ENCODE measurements around the gene SEMA3F. TPM values are rescaled to one million over a fixed set of nuclear protein-coding genes. Genes with fewer than 3 reads are reported as not detected.

SEMA3F gene
- total RNA-seq, 4 donors from 2014 or later, result 5.2 to 40.1 (median 7.5) TPM

DNA sequence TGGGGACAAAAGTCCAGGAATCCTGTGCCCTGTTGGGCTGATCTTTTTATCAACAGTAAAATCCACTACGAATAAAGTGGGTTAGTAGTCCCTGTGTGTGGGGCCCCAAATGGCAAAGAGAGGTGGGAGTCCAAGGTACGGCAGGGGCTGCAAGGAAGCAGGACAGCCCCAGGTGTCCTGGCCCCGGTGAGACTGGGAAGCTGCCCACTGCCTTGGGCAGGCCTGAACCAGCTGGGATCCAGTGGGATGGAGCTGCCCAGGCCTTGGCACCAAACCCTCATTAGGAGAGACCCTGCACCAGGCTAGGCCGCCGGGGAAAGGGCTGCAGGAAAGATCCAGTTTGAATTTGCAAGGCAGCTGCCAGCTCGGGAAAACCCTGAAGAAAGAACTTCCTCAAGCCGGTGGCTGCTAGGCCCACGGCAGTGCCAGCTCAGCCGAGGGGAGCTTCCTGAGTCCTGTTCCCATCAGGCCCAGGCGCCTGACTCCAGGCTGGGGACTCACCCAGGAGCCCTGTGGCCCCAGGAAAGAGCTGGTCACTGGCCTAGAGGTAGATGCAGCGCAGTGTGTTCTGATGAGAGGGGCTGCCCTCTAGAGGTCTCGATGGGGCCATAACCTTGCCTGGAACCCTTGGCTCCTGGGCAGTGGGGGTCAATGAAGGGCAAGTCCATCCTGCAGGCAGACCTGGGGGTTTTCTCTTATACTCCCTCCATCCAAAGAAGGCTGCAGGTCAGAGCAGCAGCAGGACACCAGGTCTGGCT is 66.5 kb downstream of the SEMA3F start:
- intact Hi-C loops (cut with DNase I; ENCODE audit: low total_unique reads) (no loop called here), in situ Hi-C loops (cut with MboI; ENCODE audit: low sequenced_read_pairs in 4 of 4) (loop anchor here in 1 of 4 donors (10.0 kb wide), 1 partner anchor 53 kb away; the partner anchor contains the start of gene LSMEM2)
- DNase-seq, result no peak
- Histone ChIP-seq H3K9me3 (no peaks in the 10 kb centered on the region), H3K27ac (peak overlapping the region; percentile 6 to 84 (median 36)), H3K4me1 (peaks cover 38 to 46% of the 10 kb centered on the region in 2 donors), H3K27me3 (no peaks in the 10 kb centered on the region), H3K36me3 (no peaks in the 10 kb centered on the region), H3K4me3 (no peak overlapping the region)
- TF ChIP-seq POLR2A (IDR thresholded peaks at IDR 0.05), result no peak
- TF ChIP-seq, protein P1, sequence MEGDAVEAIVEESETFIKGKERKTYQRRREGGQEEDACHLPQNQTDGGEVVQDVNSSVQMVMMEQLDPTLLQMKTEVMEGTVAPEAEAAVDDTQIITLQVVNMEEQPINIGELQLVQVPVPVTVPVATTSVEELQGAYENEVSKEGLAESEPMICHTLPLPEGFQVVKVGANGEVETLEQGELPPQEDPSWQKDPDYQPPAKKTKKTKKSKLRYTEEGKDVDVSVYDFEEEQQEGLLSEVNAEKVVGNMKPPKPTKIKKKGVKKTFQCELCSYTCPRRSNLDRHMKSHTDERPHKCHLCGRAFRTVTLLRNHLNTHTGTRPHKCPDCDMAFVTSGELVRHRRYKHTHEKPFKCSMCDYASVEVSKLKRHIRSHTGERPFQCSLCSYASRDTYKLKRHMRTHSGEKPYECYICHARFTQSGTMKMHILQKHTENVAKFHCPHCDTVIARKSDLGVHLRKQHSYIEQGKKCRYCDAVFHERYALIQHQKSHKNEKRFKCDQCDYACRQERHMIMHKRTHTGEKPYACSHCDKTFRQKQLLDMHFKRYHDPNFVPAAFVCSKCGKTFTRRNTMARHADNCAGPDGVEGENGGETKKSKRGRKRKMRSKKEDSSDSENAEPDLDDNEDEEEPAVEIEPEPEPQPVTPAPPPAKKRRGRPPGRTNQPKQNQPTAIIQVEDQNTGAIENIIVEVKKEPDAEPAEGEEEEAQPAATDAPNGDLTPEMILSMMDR (IDR thresholded peaks at IDR 0.05 in 4 of 5, conservative IDR thresholded peaks at IDR 0.05 in 1 of 5), result no peak
- ATAC-seq, result no peak

DNA sequence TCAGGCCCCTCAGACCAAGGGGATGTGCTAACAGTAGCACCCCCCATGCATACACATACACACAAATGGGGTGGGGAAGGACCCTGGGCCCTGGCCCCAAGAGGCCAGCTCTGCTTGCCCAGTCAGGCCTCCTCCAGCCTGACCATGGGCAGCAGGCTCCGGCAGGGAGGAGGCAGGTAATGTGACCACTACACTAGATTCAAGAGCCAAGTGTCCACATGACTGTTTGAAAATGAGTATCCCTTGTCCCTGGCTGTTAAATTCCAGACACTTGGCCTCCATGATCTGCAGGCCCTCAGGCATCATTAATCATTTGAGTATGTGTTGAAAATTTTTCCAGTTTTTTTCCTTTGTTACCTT is 67.0 kb downstream of the SEMA3F start:
- TF ChIP-seq, protein P1 (IDR thresholded peaks at IDR 0.05 in 4 of 5, conservative IDR thresholded peaks at IDR 0.05 in 1 of 5), result no peak
- no peak for TF ChIP-seq POLR2A (IDR thresholded peaks at IDR 0.05)
- DNase-seq (no peak), ATAC-seq (peak; percentile 40 to 63)
- Histone ChIP-seq H3K27me3 (no peaks in the 10 kb centered on the region), H3K4me1 (peaks cover 44 to 51% of the 10 kb centered on the region in 2 donors), H3K36me3 (no peaks in the 10 kb centered on the region), H3K4me3 (no peak overlapping the region), H3K27ac (peak overlapping the region; percentile 6 to 84 (median 36)), H3K9me3 (no peaks in the 10 kb centered on the region)
- in situ Hi-C loops (cut with MboI; ENCODE audit: low sequenced_read_pairs in 4 of 4), result loop anchor here in 1 of 4 donors (10.0 kb wide), 1 partner anchor 53 kb away; the partner anchor contains the start of gene LSMEM2
- intact Hi-C loops (cut with DNase I; ENCODE audit: low total_unique reads), result no loop called here

DNA sequence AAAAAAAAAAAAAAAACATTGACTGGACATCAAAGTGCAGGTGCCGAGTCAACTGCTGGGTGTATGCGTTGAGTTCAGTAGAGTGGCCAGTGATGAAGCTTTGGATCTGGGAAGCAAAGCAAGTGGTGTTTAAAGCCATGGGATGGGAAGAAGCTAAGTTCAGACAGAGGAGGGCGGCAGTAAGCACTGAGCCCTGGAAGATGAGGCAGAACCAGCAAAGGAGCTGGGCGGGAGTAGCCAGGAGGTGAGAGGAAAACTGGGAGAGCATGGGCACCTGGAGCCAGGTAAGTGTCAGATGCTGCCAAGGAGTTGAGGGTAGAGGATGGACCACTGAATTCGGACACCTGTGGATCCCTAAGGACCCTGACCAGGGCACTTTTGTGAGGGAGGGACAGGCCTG is 69.5 kb downstream of the SEMA3F start:
- no peak for TF ChIP-seq POLR2A (IDR thresholded peaks at IDR 0.05)
- TF ChIP-seq, protein P1 (IDR thresholded peaks at IDR 0.05 in 4 of 5, conservative IDR thresholded peaks at IDR 0.05 in 1 of 5), result no peak
- H3K4me3 ChIP-seq, result no peak overlapping the region
- in situ Hi-C loops (cut with MboI; ENCODE audit: low sequenced_read_pairs in 4 of 4), result loop anchor here in 2 of 4 donors (5.0 to 10.0 kb wide), 2 partner anchors 48 to 50 kb away; partner anchors contain the start of gene LSMEM2 (in 1 of the 2)
- H3K4me1 ChIP-seq, result peaks cover 39 to 43% of the 10 kb centered on the region in 2 donors
- H3K27ac ChIP-seq, result no peak overlapping the region
- no peaks in the 10 kb centered on the region for H3K36me3 ChIP-seq
- no peaks in the 10 kb centered on the region for H3K9me3 ChIP-seq
- intact Hi-C loops (cut with DNase I; ENCODE audit: low total_unique reads), result no loop called here
- ATAC-seq (no peak), DNase-seq (no peak)
- no peaks in the 10 kb centered on the region for H3K27me3 ChIP-seq

DNA sequence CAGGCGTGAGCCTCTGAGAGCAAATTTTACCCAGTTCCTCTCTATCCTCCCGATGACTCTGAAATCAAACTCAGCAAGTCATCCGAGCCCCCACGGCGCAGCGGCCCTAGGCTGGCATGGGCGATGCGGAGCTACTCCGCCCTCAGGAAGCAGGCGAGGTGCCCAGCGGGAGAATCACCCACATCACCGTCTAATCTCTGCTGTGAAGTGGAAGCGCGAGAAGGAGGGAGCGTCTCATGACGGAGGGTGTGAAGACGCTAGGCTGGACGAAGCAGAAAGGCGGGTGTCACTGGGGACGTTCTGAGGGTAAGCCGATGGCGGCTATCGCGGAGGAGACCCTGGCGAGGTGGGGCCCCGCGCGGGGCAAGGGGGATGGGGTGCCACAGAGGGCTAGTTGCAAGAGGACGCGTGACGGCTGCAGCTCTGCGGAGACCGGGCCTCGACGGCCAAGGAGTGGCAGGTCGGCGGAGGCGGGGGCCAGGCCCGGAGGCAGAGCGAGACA is 71.8 kb downstream of the SEMA3F start:
- ATAC-seq, result peak; percentile 15 to 37
- H3K36me3 ChIP-seq, result no peaks in the 10 kb centered on the region
- H3K27me3 ChIP-seq, result no peaks in the 10 kb centered on the region
- intact Hi-C loops (cut with DNase I; ENCODE audit: low total_unique reads) (loop anchor here (1.0 to 2.0 kb wide), 5 partner anchors 11 to 106 kb away; no protein-coding TSS in a partner anchor), in situ Hi-C loops (cut with MboI; ENCODE audit: low sequenced_read_pairs in 4 of 4) (loop anchor here in 2 of 4 donors (5.0 to 10.0 kb wide), 2 partner anchors 45 to 48 kb away; partner anchors contain the start of gene LSMEM2 (in 1 of the 2))
- peak overlapping the region; percentile 48 to 74 (median 64) for H3K27ac ChIP-seq
- peak in 1 of 2 donors; percentile 46 for DNase-seq
- peak overlapping the region; percentile 70 to 80 (median 70) for H3K4me3 ChIP-seq
- peaks cover 19 to 25% of the 10 kb centered on the region in 2 donors for H3K4me1 ChIP-seq
- H3K9me3 ChIP-seq, result no peaks in the 10 kb centered on the region
- TF ChIP-seq POLR2A (IDR thresholded peaks at IDR 0.05), result no peak
- TF ChIP-seq, protein P1 (IDR thresholded peaks at IDR 0.05 in 4 of 5, conservative IDR thresholded peaks at IDR 0.05 in 1 of 5), result no peak

Measured in gastrocnemius medialis (tissue), 4 donors.